Brain pericyte (primary cell): ENCODE results near the gene ADAMTS1.
A peak's percentile ranks its signal among the peaks of the same experiment; 100 is the strongest.

Experiments used
- DNase-seq: peaks from one replicate; pipeline ENCODE4 v3.0.0-alpha.2; 2012; ENCODE audit warnings: low read depth, low spot score

ADAMTS1 gene

GRCh38 chr21:26813426-26813998 is 31.7 kb downstream of the ADAMTS1 start:
- no peak for DNase-seq

GRCh38 chr21:26812173-26812572 is 33.0 kb downstream of the ADAMTS1 start:
- no peak for DNase-seq

- DNase-seq: no peak
Observed at GRCh38 chr21:26811482-26811881, 33.7 kb downstream of the ADAMTS1 start.

- no peak for DNase-seq
Observed at GRCh38 chr21:26810676-26811415, 34.4 kb downstream of the ADAMTS1 start.

- DNase-seq: no peak
Observed at GRCh38 chr21:26810266-26810665, 34.9 kb downstream of the ADAMTS1 start.

- no peak for DNase-seq
Observed at GRCh38 chr21:26809745-26810144, 35.5 kb downstream of the ADAMTS1 start.

- DNase-seq: no peak
Observed at GRCh38 chr21:26806801-26807295, 38.4 kb downstream of the ADAMTS1 start.

GRCh38 chr21:26804895-26805609 is 40.2 kb downstream of the ADAMTS1 start:
- DNase-seq: no peak

- DNase-seq: no peak
Observed at GRCh38 chr21:26801498-26801897, 43.7 kb downstream of the ADAMTS1 start.

GRCh38 chr21:26800970-26801431 is 44.2 kb downstream of the ADAMTS1 start:
- DNase-seq: peak; percentile 61

- DNase-seq: no peak
Observed at GRCh38 chr21:26800455-26800854, 44.8 kb downstream of the ADAMTS1 start.

GRCh38 chr21:26800001-26800400 is 45.2 kb downstream of the ADAMTS1 start:
- DNase-seq: no peak

GRCh38 chr21:26798856-26799751 is 46.1 kb downstream of the ADAMTS1 start:
- DNase-seq: no peak

GRCh38 chr21:26797878-26798456 is 47.2 kb downstream of the ADAMTS1 start:
- no peak for DNase-seq

- DNase-seq: peak; percentile 89
Observed at GRCh38 chr21:26795866-26796329, 49.3 kb downstream of the ADAMTS1 start.

- no peak for DNase-seq
Observed at GRCh38 chr21:26795412-26795805, 49.8 kb downstream of the ADAMTS1 start.

- DNase-seq: no peak
Observed at GRCh38 chr21:26794597-26795411, 50.4 kb downstream of the ADAMTS1 start.

- no peak for DNase-seq
Observed at GRCh38 chr21:26790296-26790695, 54.9 kb downstream of the ADAMTS1 start.

GRCh38 chr21:26788790-26789189 is 56.4 kb downstream of the ADAMTS1 start:
- no peak for DNase-seq
